T-helper 17 cell (primary cell): ENCODE measurements around the gene AGRP. TPM values are rescaled to one million over a fixed set of nuclear protein-coding genes. Genes with fewer than 3 reads are reported as not detected.

Source experiments
- ATAC-seq: fragments of 150-1000 bp; cut with Tn5 transposase; 2 replicates; pipeline ENCODE4 v1.10.0; 2021; ENCODE audit warnings: mild to moderate bottlenecking, moderate library complexity
- DNase-seq, 3 donors: peaks; one replicate each; pipeline versions ENCODE4 v3.0.0 to v3.0.0-alpha.2; 2020 to 2021
- H3K9me3 ChIP-seq: one replicate; pipeline ENCODE4 v1.7.0; 2013; ENCODE audit warnings: low read length, mild to moderate bottlenecking; ENCODE audit not compliant: control insufficient read depth, poor library complexity, severe bottlenecking
- H3K27ac Mint-ChIP-seq: one replicate; pipeline ENCODE4 v1.8.0; 2022; ENCODE audit warnings: mild to moderate bottlenecking, moderate library complexity, mixed read lengths
- H3K27me3 Mint-ChIP-seq: one replicate; pipeline ENCODE4 v1.8.0; 2022; ENCODE audit warnings: mixed read lengths
- H3K36me3 Mint-ChIP-seq: one replicate; pipeline ENCODE4 v1.8.0; 2022; ENCODE audit warnings: low read depth, mixed read lengths
- H3K4me1 Mint-ChIP-seq: one replicate; pipeline ENCODE4 v1.8.0; 2022; ENCODE audit warnings: mild to moderate bottlenecking, mixed read lengths
- H3K4me3 Mint-ChIP-seq: one replicate; pipeline ENCODE4 v1.8.0; 2022; ENCODE audit warnings: mild to moderate bottlenecking, moderate library complexity, mixed read lengths
- total RNA-seq, 4 donors: library from RNA in 2 of 4; stranded (reverse) in 2 of 4; gene quantifications; one replicate each; pipeline ENCODE4 v1.2.3 and lab custom pipeline; 2022 to 2026

Gene AGRP
- total RNA-seq, 2 donors from 2014 or later = not detected

GRCh38 chr16:67443265-67443664 is 40.1 kb downstream of the AGRP start:
- Mint-ChIP-seq H3K27ac (no peak overlapping the region), H3K4me1 (peaks cover 16% of the 10 kb centered on the region), H3K4me3 (no peak overlapping the region), H3K36me3 (peaks cover 12% of the 10 kb centered on the region), H3K27me3 (no peaks in the 10 kb centered on the region)
- ATAC-seq (no peak), DNase-seq (no peak)
- no peaks in the 10 kb centered on the region for H3K9me3 ChIP-seq

- Mint-ChIP-seq H3K4me3 (no peak overlapping the region), H3K4me1 (peaks cover 14% of the 10 kb centered on the region), H3K36me3 (peaks cover 12% of the 10 kb centered on the region), H3K27me3 (no peaks in the 10 kb centered on the region), H3K27ac (peak overlapping the region; percentile 29)
- no peaks in the 10 kb centered on the region for H3K9me3 ChIP-seq
- ATAC-seq (no peak), DNase-seq (no peak)
Observed at GRCh38 chr16:67442581-67443255, 40.6 kb downstream of the AGRP start.

- DNase-seq (no peak), ATAC-seq (no peak)
- Mint-ChIP-seq H3K4me1 (peaks cover 11% of the 10 kb centered on the region), H3K27me3 (no peaks in the 10 kb centered on the region), H3K27ac (peak overlapping the region; percentile 29), H3K36me3 (peaks cover 12% of the 10 kb centered on the region), H3K4me3 (no peak overlapping the region)
- H3K9me3 ChIP-seq = no peaks in the 10 kb centered on the region
Observed at GRCh38 chr16:67441907-67442306, 41.4 kb downstream of the AGRP start.

GRCh38 chr16:67441271-67441753 is 42.0 kb downstream of the AGRP start:
- H3K9me3 ChIP-seq = no peaks in the 10 kb centered on the region
- DNase-seq (no peak), ATAC-seq (no peak)
- Mint-ChIP-seq H3K27ac (no peak overlapping the region), H3K4me1 (peaks cover 11% of the 10 kb centered on the region), H3K27me3 (no peaks in the 10 kb centered on the region), H3K36me3 (peaks cover 12% of the 10 kb centered on the region), H3K4me3 (no peak overlapping the region)

- peaks cover 10% of the 10 kb centered on the region for H3K36me3 Mint-ChIP-seq
- H3K27ac Mint-ChIP-seq = peak overlapping the region; percentile 39
- H3K9me3 ChIP-seq = no peaks in the 10 kb centered on the region
- ATAC-seq (no peak), DNase-seq (no peak)
- no peaks in the 10 kb centered on the region for H3K27me3 Mint-ChIP-seq
- H3K4me3 Mint-ChIP-seq = no peak overlapping the region
- peaks cover 6% of the 10 kb centered on the region for H3K4me1 Mint-ChIP-seq
Observed at GRCh38 chr16:67438824-67439393, 44.4 kb downstream of the AGRP start.

- DNase-seq (no peak), ATAC-seq (no peak)
- Mint-ChIP-seq H3K27me3 (no peaks in the 10 kb centered on the region), H3K36me3 (peaks cover 10% of the 10 kb centered on the region), H3K27ac (peak overlapping the region; percentile 39), H3K4me1 (peaks cover 6% of the 10 kb centered on the region), H3K4me3 (no peak overlapping the region)
- H3K9me3 ChIP-seq = no peaks in the 10 kb centered on the region
Observed at GRCh38 chr16:67438098-67438791, 45.1 kb downstream of the AGRP start.

- peaks cover 6% of the 10 kb centered on the region for H3K4me1 Mint-ChIP-seq
- DNase-seq = no peak
- no peak for ATAC-seq
- H3K27ac Mint-ChIP-seq = peak overlapping the region; percentile 76
- H3K36me3 Mint-ChIP-seq = peaks cover 10% of the 10 kb centered on the region
- H3K27me3 Mint-ChIP-seq = no peaks in the 10 kb centered on the region
- H3K9me3 ChIP-seq = no peaks in the 10 kb centered on the region
- H3K4me3 Mint-ChIP-seq = no peak overlapping the region
Observed at GRCh38 chr16:67437513-67437912, 45.8 kb downstream of the AGRP start.

GRCh38 chr16:67436640-67437193 is 46.6 kb downstream of the AGRP start:
- Mint-ChIP-seq H3K4me1 (peaks cover 8% of the 10 kb centered on the region), H3K36me3 (peaks cover 7% of the 10 kb centered on the region), H3K4me3 (peak overlapping the region; percentile 60), H3K27me3 (no peaks in the 10 kb centered on the region), H3K27ac (peak overlapping the region; percentile 76)
- DNase-seq = no peak
- no peaks in the 10 kb centered on the region for H3K9me3 ChIP-seq
- ATAC-seq = no peak

GRCh38 chr16:67435758-67436164 is 47.6 kb downstream of the AGRP start:
- no peaks in the 10 kb centered on the region for H3K27me3 Mint-ChIP-seq
- H3K36me3 Mint-ChIP-seq = peaks cover 7% of the 10 kb centered on the region
- H3K9me3 ChIP-seq = no peaks in the 10 kb centered on the region
- peak overlapping the region; percentile 76 for H3K27ac Mint-ChIP-seq
- ATAC-seq (no peak), DNase-seq (no peak)
- no peak overlapping the region for H3K4me3 Mint-ChIP-seq
- peaks cover 8% of the 10 kb centered on the region for H3K4me1 Mint-ChIP-seq

GRCh38 chr16:67433131-67433719 is 50.1 kb downstream of the AGRP start:
- ATAC-seq = no peak
- Mint-ChIP-seq H3K36me3 (no peaks in the 10 kb centered on the region), H3K4me3 (no peak overlapping the region), H3K27ac (no peak overlapping the region), H3K27me3 (peaks cover 16% of the 10 kb centered on the region), H3K4me1 (peaks cover 11% of the 10 kb centered on the region)
- DNase-seq = no peak
- H3K9me3 ChIP-seq = no peaks in the 10 kb centered on the region

Other genes with a start within 250 kb of the AGRP start
- gene FHOD1, start 236.1 kb downstream of the AGRP start, total RNA-seq = 10 to 100 TPM; 45.1 to 48.6 TPM
- 1 to 10 TPM; 1.3 to 1.4 TPM for gene SLC9A5, start 234.6 kb downstream of the AGRP start, total RNA-seq
- gene PLEKHG4, start 204.0 kb downstream of the AGRP start, total RNA-seq = 10 to 100 TPM; 17.8 to 18.4 TPM
- not detected for gene KCTD19, start 156.8 kb downstream of the AGRP start, total RNA-seq
- gene LRRC36, start 156.7 kb downstream of the AGRP start, total RNA-seq = not detected
- under 1 TPM; 0.29 to 0.70 TPM for gene TPPP3, start 90.0 kb downstream of the AGRP start, total RNA-seq
- gene ZDHHC1, start 67.1 kb downstream of the AGRP start, total RNA-seq = under 1 TPM in 1 of 2 donors, not detected in 1; 0.35 TPM
- not detected for gene HSD11B2, start 52.4 kb downstream of the AGRP start, total RNA-seq
- gene ATP6V0D1, start 2.4 kb downstream of the AGRP start, total RNA-seq = 10 to 100 TPM; 76.4 to 87.5 TPM
- gene RIPOR1, start 45.3 kb upstream of the AGRP start, total RNA-seq = 10 to 100 TPM; 46.5 to 66.0 TPM
- 10 to 100 TPM; 48.5 to 57.8 TPM for gene CTCF, start 79.0 kb upstream of the AGRP start, total RNA-seq
- gene CARMIL2, start 161.6 kb upstream of the AGRP start, total RNA-seq = 100 to 1,000 TPM; 144 to 145 TPM
- gene ACD, start 176.7 kb upstream of the AGRP start, total RNA-seq = 10 to 100 TPM; 29.5 to 38.7 TPM
- gene PARD6A, start 177.4 kb upstream of the AGRP start, total RNA-seq = 1 to 10 TPM; 6.3 to 7.9 TPM
- 1 to 10 TPM; 6.1 to 6.8 TPM for gene ENKD1, start 183.2 kb upstream of the AGRP start, total RNA-seq
- 1 to 10 TPM; 2.9 to 5.1 TPM for gene C16orf86, start 183.3 kb upstream of the AGRP start, total RNA-seq
- gene GFOD2, start 235.8 kb upstream of the AGRP start, total RNA-seq = 10 to 100 TPM; 11.7 to 14.7 TPM